ENCODE data around the gene SLC23A2.

Gene SLC23A2

GRCh38 chr20:4828830-4829513, 172.3 kb downstream of the SLC23A2 start:
- no peak overlapping the region for H3K4me3 ChIP-seq (replicated peaks; ENCODE audit: low read depth, low read length)
- no peak for TF ChIP-seq CTCF (IDR thresholded peaks at IDR 0.05; ENCODE audit: low read depth, low read length, missing control alignments)
- DNase-seq (ENCODE audit: extremely low read depth, low read depth), result no peak

GRCh38 chr20:4821590-4821989, 179.7 kb downstream of the SLC23A2 start:
- no peak for TF ChIP-seq CTCF (IDR thresholded peaks at IDR 0.05; ENCODE audit: low read depth, low read length, missing control alignments)
- no peak overlapping the region for H3K4me3 ChIP-seq (replicated peaks; ENCODE audit: low read depth, low read length)

GRCh38 chr20:4820806-4821518, 180.3 kb downstream of the SLC23A2 start:
- peak; percentile 30 for DNase-seq (ENCODE audit: extremely low read depth, low read depth)
- no peak overlapping the region for H3K4me3 ChIP-seq (replicated peaks; ENCODE audit: low read depth, low read length)

More at GRCh38 chr20:4821590-4821989, 179.7 kb downstream of the SLC23A2 start:
- no peak for DNase-seq (ENCODE audit: extremely low read depth, low read depth)

GRCh38 chr20:4819901-4820300, 181.4 kb downstream of the SLC23A2 start:
- TF ChIP-seq CTCF (IDR thresholded peaks at IDR 0.05; ENCODE audit: low read depth, low read length, missing control alignments), result no peak
- no peak for DNase-seq (ENCODE audit: extremely low read depth, low read depth)
- no peak overlapping the region for H3K4me3 ChIP-seq (replicated peaks; ENCODE audit: low read depth, low read length)

More at GRCh38 chr20:4820806-4821518, 180.3 kb downstream of the SLC23A2 start:
- TF ChIP-seq CTCF (IDR thresholded peaks at IDR 0.05; ENCODE audit: low read depth, low read length, missing control alignments), result no peak

GRCh38 chr20:4817230-4817671, 184.1 kb downstream of the SLC23A2 start:
- TF ChIP-seq CTCF (IDR thresholded peaks at IDR 0.05; ENCODE audit: low read depth, low read length, missing control alignments), result no peak
- DNase-seq (ENCODE audit: extremely low read depth, low read depth), result no peak
- no peak overlapping the region for H3K4me3 ChIP-seq (replicated peaks; ENCODE audit: low read depth, low read length)

- TF ChIP-seq CTCF (IDR thresholded peaks at IDR 0.05; ENCODE audit: low read depth, low read length, missing control alignments), result no peak
- DNase-seq (ENCODE audit: extremely low read depth, low read depth), result no peak
- no peak overlapping the region for H3K4me3 ChIP-seq (replicated peaks; ENCODE audit: low read depth, low read length)
These were observed 185.7 kb downstream of the SLC23A2 start for GRCh38 chr20:4815628-4816027.
